Upper lobe of left lung (tissue), 6 donors: ENCODE results near the gene SCNN1G. TPM values are rescaled to one million over a fixed set of nuclear protein-coding genes. Genes with fewer than 3 reads are reported as not detected.
A peak's percentile ranks its signal among the peaks of the same experiment; 100 is the strongest.

ENCODE experiments used
- ATAC-seq, 2 donors: fragments of 200-7000 bp; cut with Tn5 transposase; one replicate each; pipeline ENCODE4 v1.9.1; 2022; ENCODE audit warnings: mild to moderate bottlenecking in 2 of 2, moderate library complexity in 2 of 2; ENCODE audit not compliant: low FRiP score in 2 of 2
- DNase-seq, 2 donors: peaks; one replicate each; pipeline ENCODE4 v3.0.0-alpha.2; 2019 to 2020
- H3K27ac ChIP-seq, 4 donors: fragments of 200-600 bp; sonication (generic); one replicate each; pipeline ENCODE4 v1.5.1; 2016 to 2019
- H3K27me3 ChIP-seq, 4 donors: fragments of 200-600 bp; sonication (generic); one replicate each; pipeline ENCODE4 v1.5.1; 2017 to 2019
- H3K36me3 ChIP-seq, 4 donors: fragments of 200-600 bp; sonication (generic); one replicate each; pipeline ENCODE4 v1.5.1; 2016 to 2019
- H3K4me1 ChIP-seq, 4 donors: fragments of 200-600 bp; sonication (generic); one replicate each; pipeline ENCODE4 v1.5.1; 2018 to 2019
- H3K4me3 ChIP-seq, 4 donors: fragments of 200-600 bp; sonication (generic); one replicate each; pipeline ENCODE4 v1.5.1; 2017 to 2019; ENCODE audit warnings: mild to moderate bottlenecking in 2 of 4, moderate library complexity in 1 of 4
- H3K9me3 ChIP-seq, 4 donors: fragments of 200-600 bp; sonication (generic); one replicate each; pipeline ENCODE4 v1.5.1; 2018 to 2019
- CTCF ChIP-seq, 6 experiments: fragments of 450-650 bp in 4 of 6; fragments of 200-600 bp in 2 of 6; sonication (generic) in 2 of 6; IDR thresholded peaks; one replicate each; pipeline ENCODE4 v1.5.1; 2016 to 2019; ENCODE audit warnings: antibody characterized with exemption in 6 of 6
- EP300 ChIP-seq, 4 donors: sonication (generic); formaldehyde crosslinking; IDR thresholded peaks; one replicate each; pipeline ENCODE4 v1.5.1; 2017; ENCODE audit warnings: antibody characterized with exemption in 4 of 4, control low read depth in 2 of 4
- POLR2A ChIP-seq, 4 donors: fragments of 450-650 bp; IDR thresholded peaks; one replicate each; pipeline ENCODE4 v1.5.1; 2016 to 2017; ENCODE audit warnings: antibody characterized with exemption in 4 of 4, mild to moderate bottlenecking in 2 of 4
- POLR2AphosphoS5 ChIP-seq, 2 donors: sonication (generic); formaldehyde crosslinking; IDR thresholded peaks; one replicate each; pipeline ENCODE4 v1.5.1; 2017; ENCODE audit warnings: antibody characterized with exemption in 2 of 2
- WGBS, 2 donors: methylation state at CpG; one replicate each; pipeline ENCODE4 v1.1.5; 2017 to 2018; 5-methylcytosine and 5-hydroxymethylcytosine counted together
- total RNA-seq, 6 donors: library from RNA; depleted of rRNA in 4 of 6; stranded (reverse); fragments of >200 nt in 4 of 6; gene quantifications; one replicate each; pipeline versions ENCODE4 v1.1.0 to v1.2.1, GENCODE V29; 2016 to 2021
- donor health status: DM: no; HTN: no; CAD: no; lungs with moderate emphysema.
- donor health status: DM: no; HTN: yes; CAD: no; lungs with severe emphysema.

SCNN1G gene
- total RNA-seq, 6 donors from 2014 or later = 10.8 to 16.8 (median 13.8) TPM

GRCh38 chr16:23164736-23165135 lies 17.8 kb upstream of the SCNN1G start:
- DNase-seq (no peak), ATAC-seq (no peak)
- no peak for TF ChIP-seq CTCF (IDR thresholded peaks at IDR 0.05)
- TF ChIP-seq POLR2AphosphoS5 (IDR thresholded peaks at IDR 0.05) = no peak
- TF ChIP-seq POLR2A (IDR thresholded peaks at IDR 0.05) = no peak
- TF ChIP-seq EP300 (IDR thresholded peaks at IDR 0.05) = no peak
- Histone ChIP-seq H3K4me3 (no peak overlapping the region), H3K36me3 (no peaks in the 10 kb centered on the region), H3K4me1 (no peaks in the 10 kb centered on the region), H3K27me3 (no peaks in the 10 kb centered on the region), H3K27ac (no peak overlapping the region), H3K9me3 (no peaks in the 10 kb centered on the region)
- WGBS, 2 donors = 73 to 90% methylated on average over 4 of the region's 4 CpGs

GRCh38 chr16:23172583-23172982 lies 10.0 kb upstream of the SCNN1G start:
- TF ChIP-seq EP300 (IDR thresholded peaks at IDR 0.05) (no peak), CTCF (IDR thresholded peaks at IDR 0.05) (no peak), POLR2A (IDR thresholded peaks at IDR 0.05) (no peak), POLR2AphosphoS5 (IDR thresholded peaks at IDR 0.05) (no peak)
- DNase-seq (peak in 1 of 2 donors; percentile 36), ATAC-seq (no peak)
- H3K27ac ChIP-seq = no peak overlapping the region
- no peaks in the 10 kb centered on the region for H3K4me1 ChIP-seq
- no peaks in the 10 kb centered on the region for H3K36me3 ChIP-seq
- H3K9me3 ChIP-seq = no peaks in the 10 kb centered on the region
- H3K27me3 ChIP-seq = no peaks in the 10 kb centered on the region
- WGBS, 2 donors = 36 to 48% methylated on average over 7 of the region's 7 CpGs
- H3K4me3 ChIP-seq = no peak overlapping the region

GRCh38 chr16:23172994-23173393 lies 9.6 kb upstream of the SCNN1G start:
- Histone ChIP-seq H3K4me1 (no peaks in the 10 kb centered on the region), H3K27ac (no peak overlapping the region), H3K36me3 (no peaks in the 10 kb centered on the region), H3K27me3 (no peaks in the 10 kb centered on the region), H3K9me3 (no peaks in the 10 kb centered on the region), H3K4me3 (no peak overlapping the region)
- ATAC-seq (no peak), DNase-seq (no peak)
- no peak for TF ChIP-seq POLR2AphosphoS5 (IDR thresholded peaks at IDR 0.05)
- TF ChIP-seq POLR2A (IDR thresholded peaks at IDR 0.05) = no peak
- no peak for TF ChIP-seq EP300 (IDR thresholded peaks at IDR 0.05)
- TF ChIP-seq CTCF (IDR thresholded peaks at IDR 0.05) = no peak
- 73 to 86% methylated on average over 3 of the region's 3 CpGs for WGBS, 2 donors

- no peak for ATAC-seq
- TF ChIP-seq POLR2AphosphoS5 (IDR thresholded peaks at IDR 0.05) = no peak
- no peak for TF ChIP-seq EP300 (IDR thresholded peaks at IDR 0.05)
- TF ChIP-seq CTCF (IDR thresholded peaks at IDR 0.05) = no peak
- TF ChIP-seq POLR2A (IDR thresholded peaks at IDR 0.05) = no peak
- no peak overlapping the region for H3K4me3 ChIP-seq
- H3K27me3 ChIP-seq = no peaks in the 10 kb centered on the region
- H3K36me3 ChIP-seq = no peaks in the 10 kb centered on the region
- H3K4me1 ChIP-seq = no peaks in the 10 kb centered on the region
- WGBS, 2 donors = 38 to 55% methylated on average over 2 of the region's 2 CpGs
- DNase-seq = no peak
- H3K9me3 ChIP-seq = no peaks in the 10 kb centered on the region
- no peak overlapping the region for H3K27ac ChIP-seq
Observed at GRCh38 chr16:23174622-23175021, 7.9 kb upstream of the SCNN1G start.

DNA sequence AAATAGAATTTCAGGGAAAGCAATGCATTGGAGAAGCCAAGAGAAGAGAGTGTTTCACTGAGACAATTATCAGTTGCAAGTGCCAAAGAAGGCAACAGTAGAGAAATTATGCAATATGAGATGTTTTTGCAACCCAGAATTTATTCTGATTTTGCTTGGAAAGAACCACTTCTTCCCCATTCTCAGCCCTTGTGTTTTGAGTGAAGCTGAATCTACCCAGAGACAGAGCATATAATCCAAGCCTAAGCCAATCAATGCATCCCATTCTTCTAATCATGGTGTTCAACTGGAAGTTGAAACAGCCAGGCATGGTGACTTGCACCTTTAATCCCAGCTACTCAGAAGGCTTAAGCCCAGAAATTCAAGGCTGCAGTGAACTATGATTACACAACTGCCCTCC lies 6.9 kb upstream of the SCNN1G start:
- Histone ChIP-seq H3K4me1 (no peaks in the 10 kb centered on the region), H3K36me3 (no peaks in the 10 kb centered on the region), H3K27me3 (no peaks in the 10 kb centered on the region), H3K4me3 (no peak overlapping the region), H3K9me3 (no peaks in the 10 kb centered on the region), H3K27ac (no peak overlapping the region)
- no peak for ATAC-seq
- TF ChIP-seq POLR2A (IDR thresholded peaks at IDR 0.05) (no peak), CTCF (IDR thresholded peaks at IDR 0.05) (no peak), POLR2AphosphoS5 (IDR thresholded peaks at IDR 0.05) (no peak)
- no peak for DNase-seq
